GM13977 (cell line): ENCODE measurements around the gene FKBP14.
A peak's percentile ranks its signal among the peaks of the same experiment; 100 is the strongest.

Experiments
- DNase-seq: peaks from one replicate; pipeline ENCODE4 v3.0.0; 2012; ENCODE audit warnings: low spot score
- CTCF ChIP-seq: IDR thresholded peaks from 2 replicates; pipeline ENCODE4 v1.5.1; 2012; ENCODE audit warnings: mild to moderate bottlenecking, control low read depth; ENCODE audit not compliant: insufficient read depth; ENCODE audit errors: extremely low read depth, missing control alignments
- in situ Hi-C: fragments of 300-500 bp; cut with MboI; formaldehyde crosslinking; loops from one replicate; pipeline ENCODE4 v1.12.0; 2022; ENCODE audit warnings: low sequenced_read_pairs, low pct_unique_long_range_greater_than_20kb, mixed read lengths, inconsistent platforms; ENCODE audit not compliant: unreplicated experiment

Gene FKBP14

GRCh38 chr7:30026229-30027064 is at the start of gene FKBP14:
Gene FKBP14 (minus strand): TSS chr7:30026702. CDS start chr7:30026508, 194 bp downstream.
- in situ Hi-C loops = no loop called here
- peak; percentile 90 for DNase-seq
- TF ChIP-seq CTCF = no peak

- no peak for DNase-seq
- in situ Hi-C loops = loop anchor here (25.0 kb wide), 1 partner anchor 312 kb away; no protein-coding TSS in a partner anchor
- peak; percentile 43 for TF ChIP-seq CTCF
Observed at GRCh38 chr7:30074422-30075030, 48.0 kb upstream of the FKBP14 start.

GRCh38 chr7:30072735-30073134 is 46.2 kb upstream of the FKBP14 start:
- no peak for TF ChIP-seq CTCF
- in situ Hi-C loops = loop anchor here (25.0 kb wide), 1 partner anchor 310 kb away; no protein-coding TSS in a partner anchor
- DNase-seq = no peak

- DNase-seq = no peak
- in situ Hi-C loops = loop anchor here (25.0 kb wide), 1 partner anchor 308 kb away; no protein-coding TSS in a partner anchor
- TF ChIP-seq CTCF = no peak
Observed at GRCh38 chr7:30070052-30070451, 43.5 kb upstream of the FKBP14 start.

GRCh38 chr7:30069096-30069867 is 42.8 kb upstream of the FKBP14 start:
- no peak for DNase-seq
- no peak for TF ChIP-seq CTCF
- in situ Hi-C loops = loop anchor here (10.0 to 25.0 kb wide), 2 partner anchors 184 to 307 kb away; no protein-coding TSS in a partner anchor

- in situ Hi-C loops = loop anchor here (10.0 to 25.0 kb wide), 2 partner anchors 183 to 306 kb away; no protein-coding TSS in a partner anchor
- DNase-seq = no peak
- no peak for TF ChIP-seq CTCF
Observed at GRCh38 chr7:30068117-30068516, 41.6 kb upstream of the FKBP14 start.
